HG02938 (cell line): ENCODE results near the gene DTNA.

Source experiments
- ATAC-seq: cut with Tn5 transposase; IDR thresholded peaks from one replicate; pipeline ENCODE4 v1.9.1; 2021; ENCODE audit warnings: mild to moderate bottlenecking, moderate library complexity; ENCODE audit not compliant: unreplicated experiment

The DTNA gene

DNA sequence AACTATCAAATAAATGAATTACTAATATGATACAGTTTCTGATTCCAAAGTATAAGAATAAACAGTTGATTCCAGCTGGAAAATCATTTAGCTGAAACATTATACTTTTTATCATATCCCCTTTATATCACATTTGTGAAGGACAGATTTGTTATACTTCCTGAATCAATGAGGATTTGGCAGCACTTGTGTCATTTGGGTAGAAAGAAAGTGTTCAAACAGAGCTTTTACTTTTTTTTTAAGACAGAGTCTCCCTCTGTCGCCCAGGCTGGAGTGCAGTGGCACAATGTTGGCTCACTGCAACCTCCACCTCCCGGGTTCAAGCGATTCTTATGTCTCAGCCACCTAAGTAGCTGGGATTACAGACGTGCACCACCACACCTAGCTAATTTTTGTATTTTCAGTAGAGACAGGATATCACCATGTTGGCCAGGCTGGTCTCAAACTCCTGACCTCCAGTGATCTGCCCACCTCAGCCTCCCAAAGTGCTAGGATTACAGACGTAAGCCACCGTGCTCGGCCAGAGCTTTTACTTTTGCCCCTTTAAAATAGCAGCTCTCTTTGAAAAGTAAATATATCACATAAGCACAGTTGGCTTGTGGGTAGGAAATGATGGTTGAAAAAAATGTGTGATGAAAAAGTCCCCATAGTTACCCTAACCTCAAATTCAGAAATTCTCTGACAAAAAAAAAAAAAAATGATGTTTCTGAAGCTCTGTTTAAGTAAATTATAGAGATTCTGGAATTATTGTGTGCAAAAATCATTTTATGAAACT is 95.2 kb downstream of the DTNA start:
- ATAC-seq = no peak

- no peak for ATAC-seq
Measured at GRCh38 chr18:34805878-34806351, 95.8 kb downstream of the DTNA start.

GRCh38 chr18:34806527-34806926 is 96.4 kb downstream of the DTNA start:
- ATAC-seq = no peak

DNA sequence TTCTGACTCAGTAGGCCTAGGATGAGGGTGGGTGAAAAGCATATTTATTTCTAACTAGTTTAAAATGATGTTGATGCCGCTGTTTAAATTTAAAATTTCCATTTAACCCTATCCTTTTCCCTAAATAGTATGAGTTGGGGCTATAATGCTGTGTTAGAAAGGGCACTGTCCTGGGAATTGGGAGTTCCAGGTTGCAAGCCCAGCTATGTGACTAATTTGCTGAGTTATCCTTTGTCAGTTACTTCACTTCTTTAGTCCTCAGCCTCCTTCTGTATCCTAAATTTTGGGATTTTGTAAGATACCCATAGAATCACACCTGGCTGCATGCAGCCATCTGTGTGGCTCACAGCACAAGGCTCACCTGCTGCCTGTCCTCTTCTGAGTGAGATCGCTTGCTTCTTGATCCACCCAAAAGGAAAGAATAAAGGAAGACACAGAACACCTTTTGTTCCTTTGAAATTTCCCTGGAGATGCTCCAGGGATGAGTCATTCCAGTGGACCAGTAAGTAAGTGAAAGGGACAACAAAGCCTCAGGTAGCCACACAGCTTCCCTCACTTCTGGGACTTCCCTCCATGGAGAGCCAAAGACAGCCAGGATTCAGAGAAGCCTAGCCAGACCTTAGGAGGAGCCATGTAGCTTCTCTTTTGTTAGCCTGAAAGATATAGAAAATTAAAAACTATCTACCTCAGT is 97.2 kb downstream of the DTNA start:
- ATAC-seq = no peak

- no peak for ATAC-seq
Measured at GRCh38 chr18:34808389-34808788, 98.3 kb downstream of the DTNA start.

- ATAC-seq = no peak
Measured at GRCh38 chr18:34809451-34810072, 99.5 kb downstream of the DTNA start.

DNA sequence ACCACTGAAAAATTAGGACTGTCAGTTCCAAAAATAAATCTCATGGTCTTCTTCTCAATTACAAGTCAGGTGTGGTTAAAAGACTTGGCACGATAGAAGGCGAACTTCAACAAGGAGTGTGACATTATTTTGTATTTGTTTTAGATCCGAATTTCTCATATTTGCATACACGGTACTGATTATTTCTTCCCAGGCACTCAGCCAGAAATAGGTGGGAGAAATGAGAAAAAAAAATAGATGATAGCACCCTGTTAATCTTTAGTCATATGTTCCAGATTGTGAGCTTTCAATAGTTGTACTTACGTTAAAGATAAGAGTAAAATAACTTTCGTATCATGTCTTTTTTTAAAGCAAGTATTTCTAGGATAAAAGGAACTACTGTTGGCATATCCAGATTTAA is 106.1 kb downstream of the DTNA start:
- ATAC-seq = no peak

DNA sequence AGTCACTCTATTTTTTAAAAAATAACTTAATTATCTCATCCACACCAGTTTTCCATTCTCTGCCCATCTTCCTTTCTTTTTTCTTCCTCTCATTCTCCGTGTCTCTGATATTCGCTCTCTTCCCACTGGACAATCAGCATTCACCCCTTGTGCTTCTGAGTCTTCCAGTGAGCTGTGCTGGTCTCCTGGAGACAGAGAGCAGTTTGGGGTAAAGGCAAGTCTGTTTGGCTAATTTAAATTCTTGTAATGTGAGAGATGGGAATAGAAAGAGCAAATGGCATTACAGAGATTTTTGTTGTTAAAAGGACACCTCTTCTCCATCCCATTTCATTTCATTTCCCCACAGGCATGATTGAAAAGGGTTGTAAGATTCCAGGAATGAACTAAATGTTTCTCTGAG is 107.5 kb downstream of the DTNA start:
- no peak for ATAC-seq

DNA sequence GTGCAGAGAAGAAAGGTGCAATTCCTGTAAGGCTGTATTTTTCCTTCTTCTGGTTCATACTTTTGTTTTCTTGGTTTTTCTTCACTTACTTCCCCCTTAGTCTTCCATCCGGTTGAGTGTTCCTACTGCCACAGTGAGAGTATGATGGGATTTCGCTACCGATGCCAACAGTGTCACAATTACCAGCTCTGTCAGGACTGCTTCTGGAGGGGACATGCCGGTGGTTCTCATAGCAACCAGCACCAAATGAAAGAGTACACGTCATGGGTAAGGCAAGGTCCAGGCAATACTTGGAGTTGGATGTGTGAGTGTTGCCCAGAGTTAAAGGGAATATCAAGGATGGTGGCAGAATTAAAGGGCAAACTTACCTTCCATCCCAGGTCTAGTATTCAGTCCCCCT is 108.0 kb downstream of the DTNA start:
- ATAC-seq = no peak

DNA sequence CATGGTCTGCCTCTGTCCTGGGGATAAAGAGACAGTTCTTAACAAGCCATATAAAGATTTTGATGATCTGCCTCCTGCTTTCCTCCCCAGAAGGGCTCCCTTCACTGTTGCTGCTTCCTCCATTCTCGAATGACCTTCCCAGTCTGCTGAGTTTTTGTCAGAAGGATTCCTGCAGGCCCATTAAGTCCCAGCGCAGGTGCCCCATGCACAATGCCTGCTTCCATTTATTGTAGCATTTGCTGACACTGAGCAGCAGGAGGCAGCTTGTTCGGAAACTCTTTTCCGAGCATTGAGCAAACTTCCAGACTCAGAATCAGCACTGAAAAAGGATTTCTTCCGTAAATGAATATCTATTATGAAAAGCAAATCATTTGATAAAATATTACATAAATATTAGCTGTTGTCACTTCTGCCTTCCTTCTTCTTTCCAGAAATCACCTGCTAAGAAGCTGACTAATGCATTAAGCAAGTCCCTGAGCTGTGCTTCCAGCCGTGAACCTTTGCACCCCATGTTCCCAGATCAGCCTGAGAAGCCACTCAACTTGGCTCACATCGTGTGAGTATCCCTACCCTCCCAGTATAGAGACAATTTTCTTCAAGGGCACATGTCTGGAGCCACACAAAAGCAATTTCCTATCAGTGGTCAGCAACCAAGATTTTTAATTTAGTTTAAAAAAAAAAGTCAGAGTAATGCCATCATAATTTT is 110.4 kb downstream of the DTNA start:
- ATAC-seq = no peak

DNA sequence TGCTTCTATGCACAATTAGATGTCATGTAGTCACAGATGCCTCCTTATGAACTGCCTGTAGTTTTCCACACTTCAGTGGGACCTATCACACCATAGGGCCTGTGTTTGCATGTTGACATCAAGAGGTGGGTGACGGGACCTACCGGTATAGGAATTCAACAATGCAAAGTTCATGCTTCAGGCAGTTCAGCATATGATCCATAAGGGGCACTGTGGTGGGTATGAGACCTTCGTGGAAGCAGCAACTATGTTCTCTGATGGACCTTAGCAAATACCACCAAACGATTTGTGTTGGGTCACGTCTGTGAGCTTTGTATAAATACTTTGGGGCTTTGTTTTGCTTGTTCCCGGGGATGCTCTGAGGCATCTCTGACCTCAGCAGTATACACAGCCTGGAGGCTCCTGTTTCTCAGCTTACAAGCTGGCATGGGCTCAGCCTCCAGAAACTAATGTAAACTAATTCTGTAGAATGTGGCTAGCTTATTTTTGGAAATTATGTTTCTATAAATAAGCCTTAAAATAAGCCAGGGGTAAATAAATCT is 111.6 kb downstream of the DTNA start:
- ATAC-seq = no peak

DNA sequence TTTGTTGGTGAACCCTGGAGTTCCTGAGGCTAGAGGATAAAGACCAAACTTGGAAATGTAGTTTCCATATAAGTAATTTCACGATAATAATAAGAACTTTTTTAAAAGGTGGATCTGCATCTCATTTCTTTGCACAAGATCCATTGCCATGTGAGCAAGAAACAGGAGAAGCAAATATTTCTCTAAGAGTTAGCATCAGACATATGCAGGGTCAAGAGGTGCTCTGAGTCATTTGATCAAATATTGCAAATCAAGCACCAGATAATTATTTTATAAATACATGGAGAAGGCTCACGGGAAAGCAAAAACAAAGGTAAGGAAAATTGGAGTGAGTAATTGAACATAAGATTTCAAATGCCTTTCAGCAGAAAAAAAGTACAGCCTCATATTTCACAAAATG is 118.0 kb downstream of the DTNA start:
- ATAC-seq = no peak

GRCh38 chr18:34834897-34835296 is 124.8 kb downstream of the DTNA start:
- ATAC-seq = peak; percentile 47

GRCh38 chr18:34835466-34835865 is 125.4 kb downstream of the DTNA start:
- ATAC-seq = no peak

DNA sequence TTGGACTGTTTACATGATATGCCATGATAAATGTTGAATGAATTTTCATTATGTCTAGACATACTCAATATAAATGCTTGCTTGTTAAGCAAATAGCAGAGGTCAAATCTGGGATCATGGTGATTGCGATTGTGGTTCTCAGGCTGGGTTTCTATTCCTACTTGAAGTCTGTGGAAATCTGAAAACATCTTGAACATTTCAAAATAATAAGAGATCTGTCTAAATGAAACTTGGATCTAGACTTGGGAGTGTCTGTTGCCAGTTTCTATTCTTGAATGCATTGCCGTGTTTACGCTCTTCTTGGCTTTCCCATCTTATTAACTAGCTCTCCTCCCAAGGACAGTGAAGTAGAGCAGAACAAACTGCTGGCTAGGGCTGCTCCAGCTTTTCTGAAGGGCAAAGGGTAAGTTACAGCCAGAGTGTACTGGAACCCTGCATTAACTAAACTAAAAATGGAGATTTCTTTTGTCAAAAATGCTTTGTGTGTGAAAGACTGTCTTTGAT is 127.7 kb downstream of the DTNA start:
- no peak for ATAC-seq

- no peak for ATAC-seq
Measured at GRCh38 chr18:34838669-34839068, 128.6 kb downstream of the DTNA start.

- ATAC-seq = no peak
Measured at GRCh38 chr18:34840256-34840826, 130.2 kb downstream of the DTNA start.

- ATAC-seq = no peak
Measured at GRCh38 chr18:34841891-34842290, 131.8 kb downstream of the DTNA start.

- ATAC-seq = no peak
Measured at GRCh38 chr18:34844072-34844471, 134.0 kb downstream of the DTNA start.

GRCh38 chr18:34844732-34845459 is 134.8 kb downstream of the DTNA start:
- ATAC-seq = no peak
